Pons (tissue), 1 donor: ENCODE measurements around the gene PRDX5.

Source experiments
- DNase-seq: peaks from one replicate; pipeline ENCODE4 v3.0.0-alpha.2; 2016; ENCODE audit warnings: low spot score

Gene PRDX5

GRCh38 chr11:64362339-64362738 lies 44.4 kb downstream of the PRDX5 start:
- no peak for DNase-seq

DNA sequence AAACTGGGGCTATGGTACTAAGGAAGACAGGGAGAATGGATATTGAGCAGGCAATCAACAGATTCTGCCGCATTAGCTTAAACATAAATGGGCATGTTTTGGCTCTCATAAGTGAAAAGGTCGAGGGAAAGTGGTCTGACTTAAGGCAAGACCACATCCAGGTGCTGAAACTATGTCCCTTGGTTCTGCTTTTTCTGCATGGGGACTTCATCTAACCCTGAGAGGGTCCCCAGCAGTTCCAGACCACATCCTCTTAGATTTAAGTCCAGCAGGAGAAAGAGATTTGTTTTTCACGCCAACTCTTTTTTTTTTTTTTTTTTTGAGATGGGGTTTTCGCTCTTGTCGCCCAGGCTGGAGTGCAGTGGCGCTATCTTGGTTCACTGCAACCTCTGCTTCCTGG lies 46.5 kb downstream of the PRDX5 start:
- no peak for DNase-seq

GRCh38 chr11:64364911-64365310 lies 47.0 kb downstream of the PRDX5 start:
- no peak for DNase-seq

DNA sequence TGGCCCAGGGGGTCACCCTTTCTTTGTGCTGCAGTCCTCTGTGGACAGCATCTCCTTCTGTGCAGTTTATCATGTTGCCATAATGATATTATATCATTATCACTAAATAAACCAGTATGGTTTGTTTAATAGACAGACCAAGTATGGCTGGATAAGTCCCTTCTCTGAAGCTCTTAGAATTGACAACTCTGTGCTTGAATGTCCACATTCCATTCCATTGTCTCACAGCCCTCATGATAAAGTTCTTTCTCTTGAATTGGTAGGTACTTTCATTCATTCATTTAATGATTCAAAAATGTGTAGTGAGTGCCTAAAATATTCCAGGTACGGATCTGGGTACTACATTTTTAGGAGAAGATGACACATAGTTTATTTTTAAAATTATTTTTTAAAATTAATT lies 48.8 kb downstream of the PRDX5 start:
- no peak for DNase-seq

DNA sequence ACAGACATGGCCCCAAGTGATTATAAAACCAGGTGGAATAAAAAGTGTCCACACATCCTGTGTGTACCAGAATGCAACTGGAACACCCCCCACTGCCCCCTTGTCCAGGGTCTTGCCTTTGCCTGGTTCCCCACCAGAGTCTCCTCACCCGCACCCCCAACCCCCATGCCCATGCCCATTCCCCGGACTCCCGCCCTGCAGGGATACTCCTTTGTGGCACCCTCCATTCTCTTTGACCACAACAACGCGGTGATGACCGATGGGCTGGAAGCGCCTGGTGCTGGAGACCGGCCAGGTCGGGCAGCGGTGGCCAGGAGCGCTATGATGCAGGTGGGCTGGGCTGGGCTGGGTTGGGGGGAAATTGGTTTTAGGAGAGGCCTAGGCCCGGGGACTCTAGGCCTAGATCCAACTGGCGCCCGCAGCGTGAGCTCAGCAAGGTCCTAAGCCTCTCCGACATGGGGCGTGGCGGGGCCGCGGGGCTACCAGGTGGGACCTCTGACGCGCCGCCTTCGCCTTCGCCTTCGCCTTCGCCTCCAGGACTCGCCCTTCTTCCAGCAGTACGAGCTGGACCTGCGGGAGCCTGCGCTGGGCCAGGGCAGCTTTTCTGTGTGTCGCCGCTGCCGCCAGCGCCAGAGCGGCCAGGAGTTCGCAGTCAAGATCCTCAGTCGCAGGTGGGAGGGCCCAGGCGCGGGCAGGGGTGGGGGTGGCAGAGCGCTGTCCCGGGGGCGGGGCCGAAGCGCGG lies 50.2 kb downstream of the PRDX5 start:
- DNase-seq = no peak

DNA sequence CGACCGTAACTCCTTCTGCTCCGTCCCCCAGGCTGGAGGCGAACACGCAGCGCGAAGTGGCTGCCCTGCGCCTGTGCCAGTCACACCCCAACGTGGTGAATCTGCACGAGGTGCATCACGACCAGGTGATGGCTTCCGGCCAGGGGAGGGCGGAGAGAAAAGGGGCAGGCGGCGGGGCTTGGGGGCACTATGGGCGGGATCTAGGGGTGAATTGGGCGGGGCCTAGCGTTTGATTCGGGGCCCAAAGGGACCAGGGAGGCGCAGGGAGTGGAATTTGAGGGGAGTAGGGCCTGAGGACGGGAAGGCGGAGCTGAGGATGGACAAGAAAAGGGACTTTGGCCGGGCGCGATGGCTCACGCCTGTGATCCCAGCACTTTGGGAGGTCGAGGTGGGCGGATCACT lies 50.8 kb downstream of the PRDX5 start:
- no peak for DNase-seq

DNA sequence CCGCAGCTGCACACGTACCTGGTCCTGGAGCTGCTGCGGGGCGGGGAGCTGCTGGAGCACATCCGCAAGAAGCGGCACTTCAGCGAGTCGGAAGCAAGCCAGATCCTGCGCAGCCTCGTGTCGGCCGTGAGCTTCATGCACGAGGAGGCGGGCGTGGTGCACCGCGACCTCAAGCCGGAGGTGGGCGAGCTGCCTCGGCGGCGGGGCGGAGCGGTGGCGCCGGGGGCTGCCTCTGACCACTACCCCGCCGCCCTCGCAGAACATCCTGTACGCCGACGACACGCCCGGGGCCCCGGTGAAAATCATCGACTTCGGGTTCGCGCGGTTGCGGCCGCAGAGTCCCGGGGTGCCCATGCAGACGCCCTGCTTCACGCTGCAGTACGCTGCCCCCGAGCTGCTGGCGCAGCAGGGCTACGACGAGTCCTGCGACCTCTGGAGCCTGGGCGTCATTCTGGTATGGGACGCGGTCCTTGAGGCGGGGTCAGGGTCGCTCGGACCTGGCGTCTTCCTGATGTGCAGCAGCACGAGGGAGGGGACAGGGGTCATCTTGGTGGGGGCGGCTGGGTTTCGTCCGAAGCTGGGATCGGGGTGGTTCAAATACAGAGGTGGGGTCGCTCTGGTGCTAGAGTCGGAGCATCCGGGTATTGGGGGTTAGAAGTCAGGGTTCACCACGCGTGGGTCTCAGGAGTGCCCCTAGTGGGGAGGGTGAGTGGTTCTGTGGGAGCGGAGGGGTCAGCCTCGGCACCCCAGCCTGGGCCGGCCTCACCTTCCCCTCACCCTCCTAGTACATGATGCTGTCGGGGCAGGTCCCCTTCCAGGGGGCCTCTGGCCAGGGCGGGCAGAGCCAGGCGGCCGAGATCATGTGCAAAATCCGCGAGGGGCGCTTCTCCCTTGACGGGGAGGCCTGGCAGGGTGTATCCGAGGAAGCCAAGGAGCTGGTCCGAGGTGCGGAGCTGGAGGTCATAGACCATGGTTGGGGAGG lies 51.8 kb downstream of the PRDX5 start:
- no peak for DNase-seq

GRCh38 chr11:64371201-64371600 lies 53.3 kb downstream of the PRDX5 start:
- DNase-seq = no peak
